ENCODE data around the gene HNRNPK. TPM values are rescaled to one million over a fixed set of nuclear protein-coding genes. Genes with fewer than 3 reads are reported as not detected.

Gene HNRNPK
- total and polyA plus RNA-seq, 2 of the 13 experiments (the other 11 are each of a cell fraction or from before 2014, with no cell fraction given) = 321 to 712 TPM

- TF ChIP-seq ZNF431 (CRISPR knock-in tag; IDR thresholded peaks at IDR 0.05; ENCODE audit: borderline replicate concordance, low read depth) (no peak), PRPF4 (IDR thresholded peaks at IDR 0.05; ENCODE audit: low read depth, low read length, poor library complexity, severe bottlenecking) (no peak), HCFC1 (IDR thresholded peaks at IDR 0.05; ENCODE audit: low read depth, low read length) (peak; percentile 9; the same call in 1 of the 2 replicates), ZFY (CRISPR knock-in tag; IDR thresholded peaks at IDR 0.05) (no peak), GATAD2A (CRISPR knock-in tag; IDR thresholded peaks at IDR 0.05) (no peak), MED8 (CRISPR knock-in tag; IDR thresholded peaks at IDR 0.05; ENCODE audit: insufficient replicate concordance) (no peak), KLF16 (CRISPR knock-in tag; IDR thresholded peaks at IDR 0.05) (no peak; a peak in 1 of 4 replicates), BRD4 (CRISPR knock-in tag; IDR thresholded peaks at IDR 0.05) (peak; percentile 83), ZNF263 (CRISPR knock-in tag; IDR thresholded peaks at IDR 0.05) (no peak), TRAFD1 (CRISPR knock-in tag; IDR thresholded peaks at IDR 0.05; ENCODE audit: borderline replicate concordance) (peak; percentile 31; the same call in 1 of the 2 replicates), ZNF543 (CRISPR knock-in tag; IDR thresholded peaks at IDR 0.05) (0 out of 2 replicates have a peak, but pooled peaks have one; percentile 45), ADNP (CRISPR knock-in tag; IDR thresholded peaks at IDR 0.05) (no peak), MXI1 (IDR thresholded peaks at IDR 0.05; ENCODE audit: borderline replicate concordance, low read depth, low read length) (no peak; the same call in 2 of the 3 replicates), ZNF775 (CRISPR knock-in tag; IDR thresholded peaks at IDR 0.05; ENCODE audit: borderline replicate concordance) (no peak; the same call in 1 of the 2 replicates), KDM6A (CRISPR knock-in tag; IDR thresholded peaks at IDR 0.05; ENCODE audit: low read depth) (no peak), SNRNP70 (IDR thresholded peaks at IDR 0.05; ENCODE audit: low read depth, low read length) (no peak), RBM22 (optimal IDR thresholded peaks at IDR 0.05; ENCODE audit: low read length) (no peak), SPEN (CRISPR knock-in tag; IDR thresholded peaks at IDR 0.05; ENCODE audit: low read depth) (0 out of 2 replicates have a peak, but pooled peaks have one; percentile 17), KLF6 (CRISPR knock-in tag; IDR thresholded peaks at IDR 0.05) (no peak; the same call in 1 of the 2 replicates), SP1 (IDR thresholded peaks at IDR 0.05) (no peak), SP1 (CRISPR knock-in tag; IDR thresholded peaks at IDR 0.05) (peak; percentile 48), POLR2AphosphoS5 (IDR thresholded peaks at IDR 0.05; ENCODE audit: low read depth, low read length) (peak; percentile 63)
- TF ChIP-seq, protein P1, sequence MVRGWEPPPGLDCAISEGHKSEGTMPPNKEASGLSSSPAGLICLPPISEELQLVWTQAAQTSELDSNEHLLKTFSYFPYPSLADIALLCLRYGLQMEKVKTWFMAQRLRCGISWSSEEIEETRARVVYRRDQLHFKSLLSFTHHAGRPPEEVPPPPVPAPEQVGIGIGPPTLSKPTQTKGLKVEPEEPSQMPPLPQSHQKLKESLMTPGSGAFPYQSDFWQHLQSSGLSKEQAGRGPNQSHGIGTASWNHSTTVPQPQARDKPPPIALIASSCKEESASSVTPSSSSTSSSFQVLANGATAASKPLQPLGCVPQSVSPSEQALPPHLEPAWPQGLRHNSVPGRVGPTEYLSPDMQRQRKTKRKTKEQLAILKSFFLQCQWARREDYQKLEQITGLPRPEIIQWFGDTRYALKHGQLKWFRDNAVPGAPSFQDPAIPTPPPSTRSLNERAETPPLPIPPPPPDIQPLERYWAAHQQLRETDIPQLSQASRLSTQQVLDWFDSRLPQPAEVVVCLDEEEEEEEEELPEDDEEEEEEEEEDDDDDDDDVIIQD (CRISPR knock-in tag; IDR thresholded peaks at IDR 0.05; ENCODE audit: low read depth) = no peak
- TF ChIP-seq, protein P2, sequence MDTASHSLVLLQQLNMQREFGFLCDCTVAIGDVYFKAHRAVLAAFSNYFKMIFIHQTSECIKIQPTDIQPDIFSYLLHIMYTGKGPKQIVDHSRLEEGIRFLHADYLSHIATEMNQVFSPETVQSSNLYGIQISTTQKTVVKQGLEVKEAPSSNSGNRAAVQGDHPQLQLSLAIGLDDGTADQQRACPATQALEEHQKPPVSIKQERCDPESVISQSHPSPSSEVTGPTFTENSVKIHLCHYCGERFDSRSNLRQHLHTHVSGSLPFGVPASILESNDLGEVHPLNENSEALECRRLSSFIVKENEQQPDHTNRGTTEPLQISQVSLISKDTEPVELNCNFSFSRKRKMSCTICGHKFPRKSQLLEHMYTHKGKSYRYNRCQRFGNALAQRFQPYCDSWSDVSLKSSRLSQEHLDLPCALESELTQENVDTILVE (CRISPR knock-in tag; IDR thresholded peaks at IDR 0.05) = no peak
- TF ChIP-seq, protein P3, sequence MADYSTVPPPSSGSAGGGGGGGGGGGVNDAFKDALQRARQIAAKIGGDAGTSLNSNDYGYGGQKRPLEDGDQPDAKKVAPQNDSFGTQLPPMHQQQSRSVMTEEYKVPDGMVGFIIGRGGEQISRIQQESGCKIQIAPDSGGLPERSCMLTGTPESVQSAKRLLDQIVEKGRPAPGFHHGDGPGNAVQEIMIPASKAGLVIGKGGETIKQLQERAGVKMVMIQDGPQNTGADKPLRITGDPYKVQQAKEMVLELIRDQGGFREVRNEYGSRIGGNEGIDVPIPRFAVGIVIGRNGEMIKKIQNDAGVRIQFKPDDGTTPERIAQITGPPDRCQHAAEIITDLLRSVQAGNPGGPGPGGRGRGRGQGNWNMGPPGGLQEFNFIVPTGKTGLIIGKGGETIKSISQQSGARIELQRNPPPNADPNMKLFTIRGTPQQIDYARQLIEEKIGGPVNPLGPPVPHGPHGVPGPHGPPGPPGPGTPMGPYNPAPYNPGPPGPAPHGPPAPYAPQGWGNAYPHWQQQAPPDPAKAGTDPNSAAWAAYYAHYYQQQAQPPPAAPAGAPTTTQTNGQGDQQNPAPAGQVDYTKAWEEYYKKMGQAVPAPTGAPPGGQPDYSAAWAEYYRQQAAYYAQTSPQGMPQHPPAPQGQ (CRISPR knock-in tag; IDR thresholded peaks at IDR 0.05; ENCODE audit: borderline replicate concordance) = no peak
Measured at GRCh38 chr9:83979812-83980394, at the start of gene HNRNPK (continued).

All from HepG2 (cell line).